HCT116 (cell line): ENCODE measurements around the gene ADORA1. TPM values are rescaled to one million over a fixed set of nuclear protein-coding genes. Genes with fewer than 3 reads are reported as not detected.

Experiments
- ATAC-seq: fragments of 200-7000 bp; cut with Tn5 transposase; 2 replicates; pipeline ENCODE4 v1.9.1; 2020; ENCODE audit warnings: mild to moderate bottlenecking, moderate library complexity
- BruUV-seq: library from RNA; stranded (reverse); fragments of 400-500 nt; replicated peaks from 2 replicates; lab custom pipeline; 2021; lab: Mats Ljungman, UMichigan
- CTCF ChIA-PET: fragments of 300-600 bp; sonication (Branson Sonifier 250); formaldehyde crosslinking; loops from one replicate; lab custom pipeline; 2021; ENCODE audit warnings: antibody characterized with exemption; lab: Charles Lee
- POLR2A ChIA-PET: fragments of 300-600, 350-600 bp; sonication (Branson Sonifier 250); formaldehyde crosslinking; loops from one replicate; lab custom pipeline; 2021; ENCODE audit warnings: antibody characterized with exemption; lab: Charles Lee
- RAD21 ChIA-PET, 2 experiments: fragments of 300-600 bp; sonication (Branson Sonifier 250); formaldehyde crosslinking; loops; one replicate each; lab custom pipeline; 2023; ENCODE audit warnings: low total read pairs in 2 of 2; ENCODE audit not compliant: uncharacterized antibody in 2 of 2, unreplicated experiment in 2 of 2, low non-redundant PET in 1 of 2; lab: Charles Lee
- DNase-seq: peaks from one replicate; pipeline ENCODE4 v3.0.0-alpha.2; 2010; ENCODE audit warnings: low read depth, low spot score
- H2AFZ ChIP-seq: fragments of 200-600 bp; shearing (Covaris generic), sonication (generic); 2 replicates; pipeline ENCODE4 v1.6.1; 2017; ENCODE audit warnings: low read depth, mixed run types, mixed read lengths, antibody characterized with exemption, low read length; ENCODE audit not compliant: poor library complexity, severe bottlenecking
- H3K27ac ChIP-seq: 2 replicates; pipeline ENCODE4 v1.5.1; 2012; ENCODE audit warnings: low read depth, low read length
- H3K27me3 ChIP-seq: fragments of 200-600 bp; sonication (generic); 2 replicates; pipeline ENCODE4 v1.6.1; 2016; ENCODE audit warnings: mixed run types, low read length, mixed read lengths; ENCODE audit not compliant: insufficient read depth
- H3K36me3 ChIP-seq, 2 experiments: fragments of 200-500 bp in 1 of 2; fragments of 200-600 bp in 1 of 2; sonication (Bioruptor generic) in 1 of 2; sonication (generic) in 1 of 2; 2 replicates each; pipeline versions ENCODE4 v1.5.1 to v1.6.1; 2014 to 2016; ENCODE audit warnings: low read length in 2 of 2, inconsistent platforms in 1 of 2, mixed read lengths in 1 of 2, mixed run types in 1 of 2; ENCODE audit not compliant: insufficient read depth in 2 of 2, control insufficient read depth in 1 of 2
- H3K4me1 ChIP-seq, 2 experiments: fragments of 200-600 bp in 1 of 2; sonication (generic) in 1 of 2; 2 replicates each; pipeline versions ENCODE4 v1.5.1 to v1.6.1; 2012 to 2017; ENCODE audit warnings: low read length in 2 of 2, inconsistent platforms in 1 of 2, mild to moderate bottlenecking in 1 of 2, mixed read lengths in 1 of 2, mixed run types in 1 of 2, moderate library complexity in 1 of 2; ENCODE audit not compliant: insufficient read depth in 2 of 2, control insufficient read depth in 1 of 2
- H3K4me2 ChIP-seq: fragments of 200-600 bp; sonication (generic); 2 replicates; pipeline ENCODE4 v1.6.1; 2017; ENCODE audit warnings: mixed run types, low read length, mixed read lengths
- H3K4me3 ChIP-seq, 2 experiments: fragments of 200-600 bp in 1 of 2; sonication (generic) in 1 of 2; replicated peaks in 1 of 2; 2 replicates each; pipeline ENCODE4 v1.5.1; 2011 to 2016; ENCODE audit warnings: low read length in 2 of 2, control low read depth in 1 of 2, low read depth in 1 of 2, mild to moderate bottlenecking in 1 of 2, mixed read lengths in 1 of 2, mixed run types in 1 of 2
- H3K79me2 ChIP-seq: fragments of 200-600 bp; sonication (generic); 2 replicates; pipeline ENCODE4 v1.6.1; 2017; ENCODE audit warnings: mild to moderate bottlenecking, mixed run types, low read length, moderate library complexity, mixed read lengths; ENCODE audit not compliant: insufficient read depth
- H3K9ac ChIP-seq: fragments of 200-600 bp; sonication (generic); 2 replicates; pipeline ENCODE4 v1.6.1; 2016; ENCODE audit warnings: low read length, mixed read lengths
- H3K9me2 ChIP-seq: fragments of 200-600 bp; sonication (generic), shearing (Covaris generic); 2 replicates; pipeline ENCODE4 v1.6.1; 2017; ENCODE audit warnings: mixed run types, mild to moderate bottlenecking, moderate library complexity; ENCODE audit not compliant: insufficient read depth
- H3K9me3 ChIP-seq, 2 experiments: fragments of 200-500 bp in 1 of 2; fragments of 200-600 bp in 1 of 2; sonication (Bioruptor generic) in 1 of 2; sonication (generic) in 1 of 2; 2 replicates each; pipeline ENCODE4 v1.6.1; 2014 to 2017; ENCODE audit warnings: low read length in 2 of 2, mixed read lengths in 2 of 2, inconsistent platforms in 1 of 2, low read depth in 1 of 2, mild to moderate bottlenecking in 1 of 2, mixed run types in 1 of 2, moderate library complexity in 1 of 2; ENCODE audit not compliant: control insufficient read depth in 1 of 2, insufficient read depth in 1 of 2
- H4K20me1 ChIP-seq: fragments of 200-600 bp; sonication (generic), shearing (Covaris generic); 2 replicates; pipeline ENCODE4 v1.6.1; 2017; ENCODE audit warnings: mixed run types, mild to moderate bottlenecking, moderate library complexity; ENCODE audit not compliant: insufficient read depth
- ATF3 ChIP-seq: IDR thresholded peaks from 2 replicates; pipeline ENCODE4 v1.6.1; 2012
- CBX3 ChIP-seq: IDR thresholded peaks from 2 replicates; pipeline ENCODE4 v1.6.1; 2012; ENCODE audit warnings: low read depth
- CEBPB ChIP-seq: IDR thresholded peaks from 2 replicates; pipeline ENCODE4 v1.6.1; 2012; ENCODE audit warnings: low read depth
- EZH2phosphoT487 ChIP-seq: fragments of 200-600 bp; IDR thresholded peaks from 2 replicates; pipeline ENCODE4 v1.6.1; 2018; ENCODE audit warnings: antibody characterized with exemption, borderline replicate concordance
- FOSL1 ChIP-seq: IDR thresholded peaks from 2 replicates; pipeline ENCODE4 v1.6.1; 2012; ENCODE audit warnings: low read depth
- POLR2AphosphoS5 ChIP-seq: IDR thresholded peaks from 2 replicates; pipeline ENCODE4 v1.6.1; 2011; ENCODE audit warnings: mild to moderate bottlenecking, low read depth, low read length, moderate library complexity
- SIN3A ChIP-seq: IDR thresholded peaks from 2 replicates; pipeline ENCODE4 v1.6.1; 2012; ENCODE audit warnings: low read depth
- TCF7L2 ChIP-seq: IDR thresholded peaks from 2 replicates; pipeline ENCODE4 v1.7.0; 2011; ENCODE audit warnings: borderline replicate concordance, inconsistent platforms; ENCODE audit not compliant: insufficient read depth, insufficient read length; ENCODE audit errors: extremely low read depth
- ZBTB33 ChIP-seq: IDR thresholded peaks from 2 replicates; pipeline ENCODE4 v1.6.1; 2011; ENCODE audit warnings: mild to moderate bottlenecking, low read length, moderate library complexity; ENCODE audit not compliant: insufficient replicate concordance; ENCODE audit errors: extremely low read depth
- ZNF274 ChIP-seq: fragments of 200-500 bp; sonication (Bioruptor generic); IDR thresholded peaks from 2 replicates; pipeline ENCODE4 v1.6.1; 2014; ENCODE audit warnings: mild to moderate bottlenecking, low read depth, low read length, inconsistent platforms
- intact Hi-C: fragments of 100-400 bp; cut with micrococcal nuclease; formaldehyde crosslinking; loops from 2 replicates; pipeline ENCODE4 v1.10.0; 2022
- total RNA-seq: library from RNA; stranded (reverse); gene quantifications from one replicate; pipeline ENCODE4 v1.2.1, GENCODE V29; 2021; ENCODE audit not compliant: unreplicated experiment
- TF ChIP-seq, protein P1 (sequence below): IDR thresholded peaks from 2 replicates; pipeline ENCODE4 v1.6.1; 2012

The ADORA1 gene
- total RNA-seq, 1 experiment from 2014 or later: 2.8 TPM

DNA sequence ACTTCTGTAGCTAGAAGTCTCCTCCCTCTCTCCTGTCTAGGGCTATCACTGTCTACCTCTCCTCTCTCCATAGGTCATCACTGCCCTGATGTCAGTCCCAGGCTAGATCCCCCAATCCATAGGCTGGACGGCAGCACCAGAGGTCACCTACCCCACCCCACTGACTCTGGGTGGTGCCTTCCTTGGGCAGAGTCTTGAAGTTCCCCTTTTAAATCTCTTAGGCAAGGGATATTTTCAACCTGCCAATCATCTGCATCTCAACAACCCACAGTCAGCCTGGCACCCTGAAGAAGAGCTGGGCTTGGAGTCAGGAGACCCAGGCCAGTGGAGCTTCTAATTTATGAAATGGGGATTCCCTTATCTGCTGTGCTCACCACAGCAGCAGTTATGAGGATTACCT is 34.9 kb downstream of the ADORA1 start:
- Histone ChIP-seq H3K4me2 (no peak overlapping the region), H3K9me3 (no peaks in the 10 kb centered on the region), H3K79me2 (no peaks in the 10 kb centered on the region), H3K36me3 (no peaks in the 10 kb centered on the region), H3K4me1 (peaks cover 5 to 20% of the 10 kb centered on the region in 2 experiments; a peak in 3 of 4 replicates), H3K4me3 (no peak overlapping the region), H3K9me2 (no peaks in the 10 kb centered on the region), H3K27ac (no peak overlapping the region), H3K27me3 (no peaks in the 10 kb centered on the region), H3K9ac (no peak overlapping the region), H2AFZ (no peak overlapping the region), H4K20me1 (no peaks in the 10 kb centered on the region)
- no peak for TF ChIP-seq TCF7L2
- TF ChIP-seq, protein P1, sequence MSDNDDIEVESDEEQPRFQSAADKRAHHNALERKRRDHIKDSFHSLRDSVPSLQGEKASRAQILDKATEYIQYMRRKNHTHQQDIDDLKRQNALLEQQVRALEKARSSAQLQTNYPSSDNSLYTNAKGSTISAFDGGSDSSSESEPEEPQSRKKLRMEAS: no peak
- TF ChIP-seq POLR2AphosphoS5: no peak
- RAD21 ChIA-PET: no interaction called here
- intact Hi-C loops: no loop called here
- no peak for ATAC-seq
- POLR2A ChIA-PET: no interaction called here
- no TSS peak for BruUV-seq
- CTCF ChIA-PET: interaction anchor here (0.8 to 3.0 kb wide), 2 partner anchors 11 to 14 kb away, joined by 3 to 17 read pairs; no protein-coding TSS in a partner anchor
- DNase-seq: no peak

- RAD21 ChIA-PET: no interaction called here
Measured at GRCh38 chr1:203163891-203164635, 36.5 kb downstream of the ADORA1 start.

More at GRCh38 chr1:203163891-203164635, 36.5 kb downstream of the ADORA1 start:
- TF ChIP-seq ZBTB33: no peak
- no peak for TF ChIP-seq EZH2phosphoT487
- TF ChIP-seq ATF3: no peak
- no peak for TF ChIP-seq CEBPB
- TF ChIP-seq ZNF274: no peak
- TF ChIP-seq CBX3: no peak
- TF ChIP-seq SIN3A: no peak
- no peak for TF ChIP-seq FOSL1
- Histone ChIP-seq H3K4me1 (peaks cover 5 to 21% of the 10 kb centered on the region in 2 experiments; a peak in 3 of 4 replicates), H3K27me3 (no peaks in the 10 kb centered on the region), H3K9me2 (no peaks in the 10 kb centered on the region), H3K79me2 (no peaks in the 10 kb centered on the region), H2AFZ (no peak overlapping the region), H4K20me1 (no peaks in the 10 kb centered on the region), H3K9me3 (no peaks in the 10 kb centered on the region), H3K9ac (no peak overlapping the region), H3K36me3 (no peaks in the 10 kb centered on the region), H3K4me3 (no peak overlapping the region), H3K27ac (no peak overlapping the region), H3K4me2 (no peak overlapping the region)
- intact Hi-C loops: no loop called here
- no peak for ATAC-seq
- POLR2A ChIA-PET: no interaction called here
- no TSS peak for BruUV-seq
- CTCF ChIA-PET: interaction anchor here (1.0 to 1.2 kb wide), 2 partner anchors 9 to 125 kb away, joined by 3 to 4 read pairs; no protein-coding TSS in a partner anchor
- DNase-seq: no peak
